GM18505 (cell line): Measurements from ENCODE around the gene DPP4.
"Not testable (repeated sequence)": the region's sequence is repeated elsewhere in the genome, so short reads cannot be mapped to it uniquely, and the experiment has no call there.

Experiments
- ATAC-seq: cut with Tn5 transposase; IDR thresholded peaks from one replicate; pipeline ENCODE4 v1.9.1; 2021; ENCODE audit not compliant: unreplicated experiment
- POLR2A ChIP-seq: IDR thresholded peaks from 4 replicates; pipeline ENCODE4 v1.6.1; 2011; ENCODE audit warnings: borderline replicate concordance; ENCODE audit not compliant: insufficient read depth, insufficient read length; ENCODE audit errors: extremely low read depth

DPP4 gene

DNA sequence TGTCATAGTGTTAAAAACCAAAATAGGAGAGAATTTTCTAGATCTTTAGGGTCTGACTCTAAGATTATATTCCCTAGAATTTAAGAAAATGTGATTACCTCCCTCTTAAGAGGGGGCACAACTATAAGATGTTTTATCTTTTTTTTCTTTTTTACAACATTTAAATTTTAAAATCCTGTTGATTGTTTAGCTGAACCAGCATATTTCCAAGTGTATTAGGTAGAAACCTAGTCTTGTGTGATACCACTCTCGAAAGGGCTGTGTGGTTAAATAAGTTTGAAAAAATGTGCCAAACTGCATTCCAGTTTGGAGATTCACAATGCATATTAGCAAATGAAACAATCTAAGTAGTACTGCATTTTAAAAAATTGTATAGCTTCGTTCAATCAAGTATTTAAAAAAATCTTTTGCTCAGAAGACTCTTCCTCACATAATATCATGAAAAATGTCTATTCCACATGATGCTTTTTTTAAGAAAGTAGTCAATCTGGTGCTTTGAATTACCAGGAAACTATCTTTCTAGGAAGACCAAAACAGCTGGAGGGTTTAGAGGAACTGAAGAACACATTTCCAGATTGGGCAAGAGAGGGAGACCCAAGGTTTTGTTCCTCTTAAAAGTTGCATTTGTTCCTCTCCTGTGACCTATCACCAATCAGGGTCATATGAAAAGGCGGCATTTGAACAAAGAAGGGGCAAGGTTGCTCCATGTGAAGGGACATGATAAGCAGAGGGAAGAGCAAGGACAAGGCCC is 98.8 kb downstream of the DPP4 start:
- no peak for TF ChIP-seq POLR2A

GRCh38 chr2:161974461-161974860 is 99.6 kb downstream of the DPP4 start:
- ATAC-seq = no peak
- TF ChIP-seq POLR2A = no peak

More for the DNA sequence above, 98.8 kb downstream of the DPP4 start:
- ATAC-seq = no peak

- TF ChIP-seq POLR2A = no peak
- ATAC-seq = no peak
These were observed 101.1 kb downstream of the DPP4 start for GRCh38 chr2:161972866-161973265.

DNA sequence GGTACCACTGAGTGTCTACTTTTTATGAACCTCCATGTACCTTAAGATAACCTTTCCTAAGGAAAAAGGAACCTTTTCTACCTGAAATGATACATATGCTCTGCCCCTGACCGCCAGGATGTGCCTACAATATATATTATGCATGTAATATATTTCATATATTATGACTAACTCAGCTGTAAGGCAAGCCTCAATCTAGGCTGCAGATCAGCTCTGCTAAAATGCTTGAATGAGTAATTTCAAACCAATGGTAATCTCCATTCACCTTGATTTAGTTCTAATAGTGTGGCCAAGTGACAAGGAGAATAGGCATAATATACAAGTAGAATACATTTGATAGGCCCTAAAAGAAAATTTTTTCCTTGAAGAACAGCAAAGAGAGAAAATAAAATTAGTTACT is 101.8 kb downstream of the DPP4 start:
- no peak for ATAC-seq
- no peak for TF ChIP-seq POLR2A

- ATAC-seq = no peak
- no peak for TF ChIP-seq POLR2A
These were observed 102.5 kb downstream of the DPP4 start for GRCh38 chr2:161971551-161971950.

- no peak for ATAC-seq
- TF ChIP-seq POLR2A = no peak
These were observed 104.9 kb downstream of the DPP4 start for GRCh38 chr2:161969159-161969558.

DNA sequence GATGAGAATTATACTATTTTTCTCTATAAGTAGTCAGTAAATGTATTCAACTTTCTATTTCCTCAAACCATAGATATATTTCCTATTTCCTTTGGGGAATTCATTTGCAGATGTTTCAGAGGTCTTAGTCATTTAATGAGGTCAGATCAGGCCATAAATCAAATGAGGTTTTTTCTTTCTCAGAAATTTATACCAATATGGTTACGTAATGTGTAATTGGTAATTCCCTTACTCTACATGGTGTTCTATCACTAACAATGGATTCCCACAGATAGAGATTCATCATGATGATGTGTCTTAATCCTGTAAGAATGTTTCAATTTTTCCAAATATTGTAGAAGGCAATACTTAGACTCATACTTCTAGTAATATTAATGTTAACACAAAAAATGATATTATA is 108.0 kb downstream of the DPP4 start:
- ATAC-seq = no peak
- TF ChIP-seq POLR2A = no peak

DNA sequence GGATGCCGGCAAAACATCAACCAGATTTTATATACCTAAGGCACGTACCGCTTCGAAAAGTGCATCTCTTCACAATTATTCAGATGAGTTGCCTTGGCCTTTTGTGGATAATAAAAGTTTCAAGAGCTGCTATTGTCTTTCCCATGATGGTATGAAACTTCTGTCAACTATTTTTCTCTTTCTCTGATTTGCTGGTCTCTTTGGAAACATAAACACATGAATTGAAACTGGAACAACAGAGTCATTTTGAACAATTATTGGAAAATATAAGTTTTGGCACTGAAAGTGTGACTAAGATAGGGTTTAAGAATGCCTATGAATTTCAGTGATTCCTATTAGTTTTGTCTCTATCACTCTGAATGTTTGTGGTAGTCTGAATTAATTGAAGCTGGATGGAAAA is 109.9 kb downstream of the DPP4 start:
- no peak for ATAC-seq
- no peak for TF ChIP-seq POLR2A

- ATAC-seq = no peak
- TF ChIP-seq POLR2A = no peak
These were observed 111.9 kb downstream of the DPP4 start for GRCh38 chr2:161962160-161962559.

DNA sequence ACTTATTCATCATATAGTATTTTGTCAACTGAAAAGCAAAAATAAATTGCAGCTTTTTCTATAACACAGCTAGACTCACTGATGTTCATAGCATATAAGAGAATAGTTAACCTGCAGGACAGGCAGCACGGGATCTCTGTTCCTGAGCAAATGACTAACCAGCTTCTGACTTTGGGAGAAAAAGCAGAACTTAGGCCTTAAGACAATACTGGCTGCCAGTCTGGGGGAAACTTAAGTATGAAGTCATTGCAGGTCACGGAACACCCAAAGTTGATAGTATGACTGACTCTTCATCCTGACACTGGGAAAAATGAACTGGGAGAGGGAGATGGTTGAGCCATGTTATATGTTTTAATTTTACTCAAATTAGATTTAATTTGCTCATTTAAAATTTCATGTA is 113.0 kb downstream of the DPP4 start:
- no peak for TF ChIP-seq POLR2A
- no peak for ATAC-seq

DNA sequence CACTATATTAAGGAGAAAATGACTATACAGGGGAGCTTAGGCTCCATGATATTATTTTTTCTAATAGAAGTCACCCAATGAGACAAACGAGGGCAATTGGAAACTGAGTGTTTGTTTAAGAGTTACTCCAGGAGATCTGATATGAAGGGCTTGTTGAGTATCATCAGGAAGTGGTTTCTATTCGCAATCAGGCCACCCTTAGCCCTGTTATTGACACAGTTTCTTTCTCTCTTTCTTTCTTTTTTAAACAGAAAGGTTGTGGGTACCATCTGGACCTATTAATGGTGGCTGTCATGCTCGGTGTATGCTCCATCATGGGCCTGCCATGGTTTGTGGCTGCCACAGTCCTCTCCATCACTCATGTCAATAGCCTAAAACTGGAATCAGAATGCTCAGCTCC is 117.3 kb downstream of the DPP4 start:
- no peak for TF ChIP-seq POLR2A
- no peak for ATAC-seq

GRCh38 chr2:161955211-161955610 is 118.8 kb downstream of the DPP4 start:
- ATAC-seq = no peak
- no peak for TF ChIP-seq POLR2A

DNA sequence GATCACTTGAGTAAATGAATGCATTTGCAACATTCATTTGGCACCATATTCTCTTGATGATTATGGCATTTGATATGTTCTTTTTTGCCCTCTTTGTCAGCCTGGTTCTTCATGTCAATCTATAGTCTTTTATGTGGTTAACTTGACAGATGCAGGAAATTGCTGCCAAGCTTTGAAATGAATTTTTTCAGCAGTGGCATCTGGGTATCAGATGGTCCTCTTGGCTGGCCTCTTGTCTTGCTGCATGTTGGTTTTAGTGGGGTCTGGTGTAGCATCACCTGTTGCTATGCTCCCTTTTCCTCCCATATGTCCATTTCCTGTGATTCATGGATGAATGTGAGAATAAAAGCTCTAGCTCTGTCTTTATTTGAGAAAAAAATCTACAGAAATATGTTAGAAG is 119.9 kb downstream of the DPP4 start:
- ATAC-seq = no peak
- no peak for TF ChIP-seq POLR2A

DNA sequence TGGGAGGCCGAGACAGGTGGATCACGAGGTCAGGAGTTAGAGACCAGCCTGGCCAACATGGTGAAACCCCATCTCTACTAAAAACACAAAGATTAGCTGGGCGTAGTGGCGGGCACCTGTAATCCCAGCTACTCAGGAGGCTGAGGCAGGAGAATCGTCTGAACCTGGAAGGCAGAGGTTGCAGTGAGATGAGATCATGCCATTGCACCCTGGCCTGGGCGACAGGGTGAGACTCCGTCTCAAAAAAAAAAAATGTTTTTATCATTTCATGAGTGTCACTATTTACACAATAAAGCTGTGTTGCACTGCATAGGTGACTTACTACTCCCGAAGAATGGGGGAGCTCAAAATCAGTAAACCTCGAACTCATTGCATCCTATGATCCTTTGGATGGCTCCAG is 120.6 kb downstream of the DPP4 start:
- ATAC-seq = not testable (repeated sequence)

DNA sequence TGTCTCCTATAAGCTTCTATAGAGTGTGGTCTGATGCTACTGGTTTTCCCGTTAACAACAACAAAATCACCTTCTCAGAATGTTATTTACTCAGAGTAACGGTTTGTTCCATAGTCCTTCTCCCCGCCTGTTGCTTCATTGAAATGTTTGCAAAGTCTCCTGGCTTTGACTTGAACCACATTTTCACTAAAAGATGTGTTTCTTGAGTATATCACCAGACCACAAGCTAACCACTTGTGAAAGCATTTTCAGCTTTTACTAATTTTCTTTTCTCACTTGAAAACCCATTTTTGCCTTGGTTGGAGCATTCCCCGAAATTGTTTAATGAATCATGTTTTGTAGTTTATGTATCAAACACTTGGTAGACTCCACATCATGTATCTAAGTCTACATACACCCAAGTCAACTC is 121.2 kb downstream of the DPP4 start:
- TF ChIP-seq POLR2A = no peak
- ATAC-seq = no peak
